ENCODE data around the gene RNF31.

RNF31 gene

GRCh38 chr14:24160850-24161804 is 13.8 kb downstream of the RNF31 start, which contains the start of gene IRF9:
Gene IRF9, plus strand, starts transcription at chr14:24161265. Its CDS starts 880 bp downstream, at chr14:24162145.
- peak; percentile 93 to 94 for DNase-seq

- DNase-seq = no peak
Observed at GRCh38 chr14:24162093-24162492, 14.8 kb downstream of the RNF31 start.

- no peak for DNase-seq
Observed at GRCh38 chr14:24164518-24164991, 17.3 kb downstream of the RNF31 start.

- no peak for DNase-seq
Observed at GRCh38 chr14:24165785-24166184, 18.5 kb downstream of the RNF31 start.

GRCh38 chr14:24167469-24168114 is 20.3 kb downstream of the RNF31 start:
- DNase-seq = no peak

GRCh38 chr14:24171422-24172260 is 24.3 kb downstream of the RNF31 start, which contains the start of gene REC8:
Gene REC8, plus strand, starts transcription at chr14:24172080. Its CDS starts 473 bp downstream, at chr14:24172553.
- peak; percentile 90 to 92 for DNase-seq

GRCh38 chr14:24172261-24172860 is 25.1 kb downstream of the RNF31 start:
- DNase-seq = peak in 1 of 2 donors; percentile 48

GRCh38 chr14:24172871-24173281 is 25.6 kb downstream of the RNF31 start:
- no peak for DNase-seq

- DNase-seq = no peak
Observed at GRCh38 chr14:24176599-24176998, 29.3 kb downstream of the RNF31 start.

- DNase-seq = no peak
Observed at GRCh38 chr14:24177041-24177825, 29.9 kb downstream of the RNF31 start.

- no peak for DNase-seq
Observed at GRCh38 chr14:24177891-24178290, 30.6 kb downstream of the RNF31 start.

- DNase-seq = no peak
Observed at GRCh38 chr14:24178399-24179178, 31.3 kb downstream of the RNF31 start.

- DNase-seq = no peak
Observed at GRCh38 chr14:24179294-24179960, 32.1 kb downstream of the RNF31 start.

- peak; percentile 16 to 51 for DNase-seq
Observed at GRCh38 chr14:24179961-24180796, 32.9 kb downstream of the RNF31 start.

- DNase-seq = no peak
Observed at GRCh38 chr14:24181371-24182077, 34.2 kb downstream of the RNF31 start.

GRCh38 chr14:24182110-24182882 is 35.0 kb downstream of the RNF31 start:
- no peak for DNase-seq

GRCh38 chr14:24183014-24183481 is 35.8 kb downstream of the RNF31 start:
- DNase-seq = no peak
